EH (cell line): ENCODE measurements around the gene PTPRN2.
"Not testable (repeated sequence)": the region's sequence is repeated elsewhere in the genome, so short reads cannot be mapped to it uniquely, and the experiment has no call there.

Experiments
- DNase-seq: peaks from one replicate; pipeline ENCODE4 v3.0.0-alpha.2; 2015; ENCODE audit warnings: low read depth

The PTPRN2 gene

GRCh38 chr7:157607218-157607617, 980.4 kb downstream of the PTPRN2 start:
- no peak for DNase-seq

GRCh38 chr7:157606140-157606539, 981.5 kb downstream of the PTPRN2 start:
- no peak for DNase-seq

GRCh38 chr7:157605638-157606037, 982.0 kb downstream of the PTPRN2 start:
- no peak for DNase-seq

- DNase-seq = no peak
Observed at GRCh38 chr7:157604661-157605381, 982.8 kb downstream of the PTPRN2 start.

- DNase-seq = no peak
Observed at GRCh38 chr7:157603716-157604115, 983.9 kb downstream of the PTPRN2 start.

- DNase-seq = no peak
Observed at GRCh38 chr7:157603005-157603404, 984.6 kb downstream of the PTPRN2 start.

- DNase-seq = no peak
Observed at GRCh38 chr7:157602581-157602980, 985.0 kb downstream of the PTPRN2 start.

GRCh38 chr7:157602156-157602555, 985.5 kb downstream of the PTPRN2 start:
- no peak for DNase-seq

- no peak for DNase-seq
Observed at GRCh38 chr7:157601530-157601929, 986.1 kb downstream of the PTPRN2 start.

GRCh38 chr7:157599491-157599890, 988.1 kb downstream of the PTPRN2 start:
- DNase-seq = no peak

GRCh38 chr7:157597562-157597961, 990.1 kb downstream of the PTPRN2 start:
- DNase-seq = no peak

GRCh38 chr7:157596881-157597280, 990.7 kb downstream of the PTPRN2 start:
- no peak for DNase-seq

GRCh38 chr7:157596471-157596870, 991.2 kb downstream of the PTPRN2 start:
- DNase-seq = no peak

GRCh38 chr7:157596026-157596425, 991.6 kb downstream of the PTPRN2 start:
- no peak for DNase-seq

GRCh38 chr7:157595086-157595855, 992.4 kb downstream of the PTPRN2 start:
- no peak for DNase-seq

- DNase-seq = no peak
Observed at GRCh38 chr7:157594306-157594705, 993.3 kb downstream of the PTPRN2 start.

GRCh38 chr7:157593541-157593940, 994.1 kb downstream of the PTPRN2 start:
- DNase-seq = no peak

- DNase-seq = not testable (repeated sequence)
Observed at GRCh38 chr7:157592636-157593320, 994.8 kb downstream of the PTPRN2 start.

GRCh38 chr7:157590526-157590925, 997.1 kb downstream of the PTPRN2 start:
- no peak for DNase-seq

- DNase-seq = no peak
Observed at GRCh38 chr7:157589680-157590079, 997.9 kb downstream of the PTPRN2 start.

GRCh38 chr7:157587805-157588560, 999.6 kb downstream of the PTPRN2 start:
- no peak for DNase-seq
